Panc1 (cell line): ENCODE results near the gene MBD3L4. TPM values are rescaled to one million over a fixed set of nuclear protein-coding genes. Genes with fewer than 3 reads are reported as not detected.
"Not testable (repeated sequence)": the region's sequence is repeated elsewhere in the genome, so short reads cannot be mapped to it uniquely, and the experiment has no call there.

ENCODE experiments used
- ATAC-seq: fragments of 200-7000 bp; cut with Tn5 transposase; 2 replicates; pipeline ENCODE4 v1.9.1; 2020; ENCODE audit warnings: mild to moderate bottlenecking, moderate library complexity
- BruUV-seq: library from RNA; stranded (reverse); fragments of 400-500 nt; replicated peaks from 2 replicates; lab custom pipeline; 2021; lab: Mats Ljungman, UMichigan
- CTCF ChIA-PET: fragments of 300-600 bp; sonication (Branson Sonifier 250); formaldehyde crosslinking; loops from one replicate; lab custom pipeline; 2022; ENCODE audit warnings: antibody characterized with exemption; lab: Charles Lee
- POLR2A ChIA-PET: fragments of 300-600 bp; sonication (Branson Sonifier 250); formaldehyde crosslinking; loops from one replicate; lab custom pipeline; 2022; ENCODE audit warnings: antibody characterized with exemption; lab: Charles Lee
- DNase-seq: peaks from one replicate; pipeline ENCODE4 v3.0.0-alpha.2; 2010; ENCODE audit warnings: low read depth, low spot score
- H3K27ac ChIP-seq: 2 replicates; pipeline ENCODE4 v1.5.1; 2011; ENCODE audit warnings: mild to moderate bottlenecking, low read length, inconsistent platforms
- H3K27me3 ChIP-seq: fragments of 200-500 bp; sonication (Bioruptor generic); 2 replicates; pipeline ENCODE4 v1.6.0; 2014; ENCODE audit warnings: low read length, inconsistent platforms; ENCODE audit not compliant: control insufficient read depth, insufficient read depth
- H3K36me3 ChIP-seq: fragments of 200-500 bp; sonication (Bioruptor generic); 2 replicates; pipeline ENCODE4 v1.5.1; 2014; ENCODE audit warnings: inconsistent platforms, mild to moderate bottlenecking, low read length, moderate library complexity; ENCODE audit not compliant: control insufficient read depth, insufficient read depth
- H3K4me1 ChIP-seq: 2 replicates; pipeline ENCODE4 v1.5.1; 2011; ENCODE audit warnings: inconsistent platforms, mild to moderate bottlenecking, low read length, moderate library complexity; ENCODE audit not compliant: control insufficient read depth, insufficient read depth
- H3K4me3 ChIP-seq, 2 experiments: 2 replicates each; pipeline ENCODE4 v1.5.1; 2011 to 2012; ENCODE audit warnings: low read depth in 2 of 2, low read length in 2 of 2, mild to moderate bottlenecking in 2 of 2, inconsistent platforms in 1 of 2, moderate library complexity in 1 of 2
- H3K9me3 ChIP-seq: fragments of 200-500 bp; sonication (Bioruptor generic); 2 replicates; pipeline ENCODE4 v1.5.1; 2014; ENCODE audit warnings: low read depth, mild to moderate bottlenecking, inconsistent platforms, low read length, moderate library complexity; ENCODE audit not compliant: control insufficient read depth, insufficient read depth
- CTCF ChIP-seq: fragments of 450-650 bp; IDR thresholded peaks from 2 replicates; pipeline ENCODE4 v1.5.1; 2017; ENCODE audit warnings: mild to moderate bottlenecking
- POLR2AphosphoS5 ChIP-seq: IDR thresholded peaks from 2 replicates; pipeline ENCODE4 v1.6.1; 2012; ENCODE audit warnings: mild to moderate bottlenecking, low read depth, low read length, moderate library complexity
- REST ChIP-seq, 2 experiments: IDR thresholded peaks; 2 replicates each; pipeline ENCODE4 v1.6.1; 2011 to 2012; ENCODE audit warnings: low read depth in 2 of 2, control low read depth in 1 of 2, low read length in 1 of 2, mild to moderate bottlenecking in 1 of 2, moderate library complexity in 1 of 2; ENCODE audit not compliant: insufficient read depth in 1 of 2
- SIN3A ChIP-seq: IDR thresholded peaks from 2 replicates; pipeline ENCODE4 v1.6.1; 2012; ENCODE audit warnings: low read depth, mild to moderate bottlenecking, low read length, moderate library complexity, borderline replicate concordance; ENCODE audit not compliant: insufficient read depth
- TCF7L2 ChIP-seq: IDR thresholded peaks from 2 replicates; pipeline ENCODE4 v1.6.1; 2011; ENCODE audit warnings: mild to moderate bottlenecking, low read depth, low read length, inconsistent platforms
- in situ Hi-C: cut with HindIII; loops from 2 replicates; pipeline ENCODE4 v1.10.0; 2016; ENCODE audit warnings: low sequenced_read_pairs, low pct_unique_long_range_greater_than_20kb
- intact Hi-C: fragments of 100-400 bp; cut with micrococcal nuclease; formaldehyde crosslinking; loops from one replicate; pipeline ENCODE4 v1.10.0; 2022; ENCODE audit not compliant: unreplicated experiment
- total RNA-seq: library from RNA; stranded (reverse); gene quantifications from one replicate; pipeline ENCODE4 v1.2.1, GENCODE V29; 2021; ENCODE audit not compliant: unreplicated experiment

MBD3L4 gene
- total RNA-seq, 1 experiment from 2014 or later, result not detected

GRCh38 chr19:7021331-7021730, 18.6 kb downstream of the MBD3L4 start, which contains the start of gene MBD3L2B:
TSS of gene MBD3L2B (minus strand) at chr19:7021431. CDS start at chr19:7021397, 34 bp downstream.
- in situ Hi-C loops, DNase-seq: not testable (repeated sequence)

GRCh38 chr19:7018828-7019227, 21.2 kb downstream of the MBD3L4 start:
- Histone ChIP-seq H3K27me3 (no peaks in the 10 kb centered on the region), H3K36me3 (no peaks in the 10 kb centered on the region), H3K4me1 (no peaks in the 10 kb centered on the region), H3K27ac (no peak overlapping the region), H3K4me3 (no peak overlapping the region), H3K9me3 (no peaks in the 10 kb centered on the region)
- BruUV-seq, result no TSS peak
- DNase-seq, result no peak
- in situ Hi-C loops (no loop called here), intact Hi-C loops (no loop called here)
- POLR2A ChIA-PET, result no interaction called here
- no peak for ATAC-seq
- no peak for TF ChIP-seq POLR2AphosphoS5
- no peak for TF ChIP-seq REST (IDR thresholded peaks at IDR 0.05; ENCODE audit: insufficient read depth in 1 of 2, low read depth in 2 of 2, low read length in 1 of 2)
- TF ChIP-seq TCF7L2, result no peak
- no peak for TF ChIP-seq SIN3A
- TF ChIP-seq CTCF, result no peak
- CTCF ChIA-PET, result no interaction called here

More at GRCh38 chr19:7021331-7021730, 18.6 kb downstream of the MBD3L4 start, which contains the start of gene MBD3L2B:
- H3K27me3 ChIP-seq, POLR2A ChIA-PET, ATAC-seq, H3K27ac ChIP-seq, H3K4me3 ChIP-seq, H3K36me3 ChIP-seq, intact Hi-C loops, CTCF ChIA-PET, H3K4me1 ChIP-seq, BruUV-seq, H3K9me3 ChIP-seq: not testable (repeated sequence)

GRCh38 chr19:7013678-7014077, 26.3 kb downstream of the MBD3L4 start:
- TF ChIP-seq REST (IDR thresholded peaks at IDR 0.05; ENCODE audit: insufficient read depth in 1 of 2, low read depth in 2 of 2, low read length in 1 of 2), result no peak
- TF ChIP-seq SIN3A, result no peak
- TF ChIP-seq CTCF, result no peak
- TF ChIP-seq TCF7L2, result no peak
- no peak for TF ChIP-seq POLR2AphosphoS5
- Histone ChIP-seq H3K4me3 (no peak overlapping the region), H3K27ac (no peak overlapping the region), H3K4me1 (no peaks in the 10 kb centered on the region), H3K27me3 (no peaks in the 10 kb centered on the region), H3K9me3 (no peaks in the 10 kb centered on the region), H3K36me3 (no peaks in the 10 kb centered on the region)
- POLR2A ChIA-PET, result no interaction called here
- no peak for ATAC-seq
- BruUV-seq, result no TSS peak
- in situ Hi-C loops, result no loop called here
- CTCF ChIA-PET, result interaction anchor here (0.6 kb wide), 1 partner anchor 67 kb away, joined by 3 read pairs; no protein-coding TSS in a partner anchor
- no peak for DNase-seq
- intact Hi-C loops, result no loop called here
